NCI-H345 treated with DMSO at 0.1 percent for 48 hours (cell line): Measurements from ENCODE around the gene C3orf49.

Experiments
- DNase-seq: peaks from one replicate; lab custom pipeline; 2025; ENCODE audit not compliant: unreplicated experiment; lab: John Stamatoyannopoulos, UW

The C3orf49 gene

GRCh38 chr3:63849175-63849574 lies 30.1 kb downstream of the C3orf49 start:
- DNase-seq = no peak

GRCh38 chr3:63851287-63851686 lies 32.2 kb downstream of the C3orf49 start:
- DNase-seq = no peak

- no peak for DNase-seq
Observed at GRCh38 chr3:63853106-63853505, 34.0 kb downstream of the C3orf49 start.

- DNase-seq = no peak
Observed at GRCh38 chr3:63855333-63855940, 36.3 kb downstream of the C3orf49 start.

- no peak for DNase-seq
Observed at GRCh38 chr3:63857311-63857710, 38.2 kb downstream of the C3orf49 start.

- no peak for DNase-seq
Observed at GRCh38 chr3:63860776-63861175, 41.7 kb downstream of the C3orf49 start.

- no peak for DNase-seq
Observed at GRCh38 chr3:63861306-63861705, 42.2 kb downstream of the C3orf49 start.

GRCh38 chr3:63862804-63863149 lies 43.7 kb downstream of the C3orf49 start:
- no peak for DNase-seq

GRCh38 chr3:63863150-63864007 lies 44.3 kb downstream of the C3orf49 start, which contains the start of the genes ATXN7 and THOC7:
ATXN7 (plus strand) TSS chr3:63863867; CDS start chr3:63912599, 48,732 bp downstream.
THOC7 (minus strand) TSS chr3:63863805; CDS start chr3:63863790, 15 bp downstream.
- DNase-seq = no peak

GRCh38 chr3:63864008-63864964 lies 45.2 kb downstream of the C3orf49 start:
- DNase-seq = no peak

- DNase-seq = no peak
Observed at GRCh38 chr3:63864965-63865327, 45.8 kb downstream of the C3orf49 start.

- no peak for DNase-seq
Observed at GRCh38 chr3:63867225-63867624, 48.1 kb downstream of the C3orf49 start.

- DNase-seq = no peak
Observed at GRCh38 chr3:63869940-63870614, 51.0 kb downstream of the C3orf49 start.

GRCh38 chr3:63870615-63871005 lies 51.5 kb downstream of the C3orf49 start:
- DNase-seq = no peak

GRCh38 chr3:63872135-63872924 lies 53.2 kb downstream of the C3orf49 start:
- no peak for DNase-seq

- DNase-seq = no peak
Observed at GRCh38 chr3:63874769-63875168, 55.7 kb downstream of the C3orf49 start.

- DNase-seq = no peak
Observed at GRCh38 chr3:63875510-63875909, 56.4 kb downstream of the C3orf49 start.

GRCh38 chr3:63876260-63876659 lies 57.2 kb downstream of the C3orf49 start:
- no peak for DNase-seq

GRCh38 chr3:63877737-63878393 lies 58.8 kb downstream of the C3orf49 start:
- DNase-seq = no peak
